ENCODE results near the gene ZNF598.

The ZNF598 gene

GRCh38 chr16:2005646-2006045, 4.0 kb downstream of the ZNF598 start:
- no peak for DNase-seq

- DNase-seq, result no peak
Observed at GRCh38 chr16:2004795-2005517, 4.7 kb downstream of the ZNF598 start.

- DNase-seq, result peak; percentile 89
Observed at GRCh38 chr16:2003827-2004641, 5.6 kb downstream of the ZNF598 start.

- no peak for DNase-seq
Observed at GRCh38 chr16:2003231-2003826, 6.3 kb downstream of the ZNF598 start.

- DNase-seq, result no peak
Observed at GRCh38 chr16:2002406-2003230, 7.0 kb downstream of the ZNF598 start.

- DNase-seq, result no peak
Observed at GRCh38 chr16:2001456-2002355, 7.9 kb downstream of the ZNF598 start.

- DNase-seq, result no peak
Observed at GRCh38 chr16:2001035-2001434, 8.6 kb downstream of the ZNF598 start.

- DNase-seq, result no peak
Observed at GRCh38 chr16:1999866-2000514, 9.6 kb downstream of the ZNF598 start.

GRCh38 chr16:1998852-1999801, 10.5 kb downstream of the ZNF598 start:
- DNase-seq, result no peak

GRCh38 chr16:1998360-1998835, 11.2 kb downstream of the ZNF598 start:
- no peak for DNase-seq

- no peak for DNase-seq
Observed at GRCh38 chr16:1997494-1998359, 11.9 kb downstream of the ZNF598 start.

- no peak for DNase-seq
Observed at GRCh38 chr16:1993731-1994131, 15.9 kb downstream of the ZNF598 start.

- DNase-seq, result no peak
Observed at GRCh38 chr16:1992704-1993317, 16.8 kb downstream of the ZNF598 start.

GRCh38 chr16:1991948-1992703, 17.5 kb downstream of the ZNF598 start:
- peak; percentile 100 for DNase-seq

- no peak for DNase-seq
Observed at GRCh38 chr16:1991588-1991947, 18.1 kb downstream of the ZNF598 start.

- DNase-seq, result peak; percentile 71
Observed at GRCh38 chr16:1991135-1991551, 18.5 kb downstream of the ZNF598 start.

- DNase-seq, result peak; percentile 58
Observed at GRCh38 chr16:1990351-1991134, 19.1 kb downstream of the ZNF598 start.

Measured in CD4-positive, alpha-beta T cell treated with Interleukin-17A for 4 hours (primary cell).